Upper lobe of left lung (tissue), 4 donors: Measurements from ENCODE around the gene SRGAP3.

Source experiments
- CTCF ChIP-seq, 6 experiments: fragments of 450-650 bp in 4 of 6; fragments of 200-600 bp in 2 of 6; sonication (generic) in 2 of 6; IDR thresholded peaks; one replicate each; pipeline ENCODE4 v1.5.1; 2016 to 2019; ENCODE audit warnings: antibody characterized with exemption in 6 of 6
- POLR2A ChIP-seq, 4 donors: fragments of 450-650 bp; IDR thresholded peaks; one replicate each; pipeline ENCODE4 v1.5.1; 2016 to 2017; ENCODE audit warnings: antibody characterized with exemption in 4 of 4, mild to moderate bottlenecking in 2 of 4
- POLR2AphosphoS5 ChIP-seq, 2 donors: sonication (generic); formaldehyde crosslinking; IDR thresholded peaks; one replicate each; pipeline ENCODE4 v1.5.1; 2017; ENCODE audit warnings: antibody characterized with exemption in 2 of 2

DNA sequence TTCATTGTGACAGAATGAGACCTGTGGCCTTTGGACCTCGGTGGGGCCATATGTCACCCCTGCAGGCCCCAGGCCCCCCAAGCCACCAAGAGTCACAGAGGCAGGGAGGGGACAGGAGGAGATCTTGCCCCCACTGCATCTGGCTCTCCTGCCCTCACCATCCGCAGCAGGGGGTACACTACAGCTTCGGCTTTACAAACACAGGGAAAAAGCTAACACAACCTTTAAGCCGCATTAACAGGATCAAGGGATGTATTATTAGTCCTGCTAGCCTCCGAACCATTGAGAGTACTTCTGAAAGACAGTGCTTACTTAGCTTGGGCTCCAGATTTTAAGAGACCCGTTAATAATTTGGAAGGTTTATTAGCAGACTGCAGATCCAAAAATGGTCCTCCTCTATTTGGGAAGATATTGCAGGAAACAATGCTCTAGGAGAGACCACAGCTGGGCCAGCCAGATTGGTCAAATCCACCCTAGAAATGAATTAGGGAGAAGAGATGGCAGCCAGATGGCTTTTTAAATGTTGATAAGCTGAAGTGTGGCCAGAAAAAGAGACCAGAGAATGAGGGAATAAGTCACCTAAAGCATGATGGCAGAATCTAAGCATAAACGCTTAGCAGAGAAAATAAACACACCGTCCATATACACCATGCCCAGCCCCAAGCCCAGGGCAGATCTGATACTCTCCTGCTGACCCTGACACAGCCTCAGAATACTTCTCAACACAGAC lies 31.5 kb downstream of the SRGAP3 start:
- TF ChIP-seq CTCF (IDR thresholded peaks at IDR 0.05) (no peak), POLR2A (IDR thresholded peaks at IDR 0.05) (no peak), POLR2AphosphoS5 (IDR thresholded peaks at IDR 0.05) (no peak)
